GM12872 (cell line): ENCODE data around the gene HABP4.

ENCODE experiments used
- TF ChIP-seq, protein P1 (sequence below): IDR thresholded peaks from 3 replicates; pipeline ENCODE4 v1.5.1; 2011; ENCODE audit warnings: low read depth, mild to moderate bottlenecking, low read length, moderate library complexity; ENCODE audit not compliant: insufficient read depth

HABP4 gene

DNA sequence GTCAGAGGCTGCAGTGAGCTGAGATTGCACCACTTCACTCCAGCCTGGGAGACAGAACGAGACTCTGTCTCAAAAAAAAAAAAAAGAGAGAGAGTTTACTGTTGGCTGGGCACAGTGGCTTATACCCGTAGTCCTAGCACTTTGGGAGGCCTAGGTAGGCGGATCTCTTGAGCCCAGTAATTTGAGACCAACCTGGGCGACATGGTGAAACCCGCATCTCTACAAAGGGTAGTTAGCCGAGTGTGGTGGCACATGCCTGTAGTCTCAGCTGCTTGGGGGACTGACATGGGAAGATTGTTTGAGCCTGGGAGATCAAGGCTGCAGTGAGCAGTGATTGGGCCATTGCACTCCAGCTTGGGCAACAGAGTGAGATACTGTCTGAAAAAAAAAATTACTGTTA is 12.6 kb downstream of the HABP4 start:
- TF ChIP-seq, protein P1, sequence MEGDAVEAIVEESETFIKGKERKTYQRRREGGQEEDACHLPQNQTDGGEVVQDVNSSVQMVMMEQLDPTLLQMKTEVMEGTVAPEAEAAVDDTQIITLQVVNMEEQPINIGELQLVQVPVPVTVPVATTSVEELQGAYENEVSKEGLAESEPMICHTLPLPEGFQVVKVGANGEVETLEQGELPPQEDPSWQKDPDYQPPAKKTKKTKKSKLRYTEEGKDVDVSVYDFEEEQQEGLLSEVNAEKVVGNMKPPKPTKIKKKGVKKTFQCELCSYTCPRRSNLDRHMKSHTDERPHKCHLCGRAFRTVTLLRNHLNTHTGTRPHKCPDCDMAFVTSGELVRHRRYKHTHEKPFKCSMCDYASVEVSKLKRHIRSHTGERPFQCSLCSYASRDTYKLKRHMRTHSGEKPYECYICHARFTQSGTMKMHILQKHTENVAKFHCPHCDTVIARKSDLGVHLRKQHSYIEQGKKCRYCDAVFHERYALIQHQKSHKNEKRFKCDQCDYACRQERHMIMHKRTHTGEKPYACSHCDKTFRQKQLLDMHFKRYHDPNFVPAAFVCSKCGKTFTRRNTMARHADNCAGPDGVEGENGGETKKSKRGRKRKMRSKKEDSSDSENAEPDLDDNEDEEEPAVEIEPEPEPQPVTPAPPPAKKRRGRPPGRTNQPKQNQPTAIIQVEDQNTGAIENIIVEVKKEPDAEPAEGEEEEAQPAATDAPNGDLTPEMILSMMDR: no peak

- TF ChIP-seq, protein P1: no peak
Measured at GRCh38 chr9:96464426-96464825, 14.5 kb downstream of the HABP4 start.

DNA sequence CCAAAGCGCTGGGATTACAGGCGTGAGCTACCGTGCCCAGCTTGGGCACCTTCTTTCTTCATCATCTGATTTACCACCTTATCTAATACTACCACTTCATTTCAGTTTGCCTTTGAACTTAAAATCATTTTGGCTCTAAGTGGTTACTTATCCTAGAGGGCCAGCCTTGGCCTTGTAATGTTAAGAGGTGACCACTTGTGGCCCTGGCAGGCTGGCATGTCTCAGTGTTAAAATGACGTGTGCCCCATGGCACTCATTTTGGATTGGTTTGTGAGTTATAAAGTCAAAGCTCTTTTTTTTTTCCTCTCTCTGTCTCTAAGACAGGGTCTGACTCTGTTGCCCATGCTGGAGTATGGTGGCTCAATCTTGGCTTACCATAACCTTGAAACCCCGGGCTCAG is 17.8 kb downstream of the HABP4 start:
- TF ChIP-seq, protein P1: no peak

DNA sequence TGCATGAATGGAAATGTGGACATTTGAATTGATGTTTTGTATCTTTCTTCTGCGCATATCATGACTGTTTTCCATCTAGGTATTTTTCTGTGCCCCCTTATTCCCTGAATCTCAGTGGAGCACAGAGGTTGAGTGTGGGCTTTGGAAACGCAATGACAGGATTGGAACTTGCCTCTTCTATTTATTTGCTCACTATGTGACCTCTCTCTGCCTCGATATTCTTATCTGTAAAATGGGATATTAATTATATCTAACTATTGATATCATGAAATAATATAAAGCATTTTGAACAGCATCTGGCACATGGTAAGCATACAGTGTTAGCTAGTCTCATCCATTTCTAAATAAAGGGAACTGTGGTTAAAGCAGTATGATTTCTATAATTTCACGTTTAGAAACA is 26.0 kb downstream of the HABP4 start:
- TF ChIP-seq, protein P1: no peak

DNA sequence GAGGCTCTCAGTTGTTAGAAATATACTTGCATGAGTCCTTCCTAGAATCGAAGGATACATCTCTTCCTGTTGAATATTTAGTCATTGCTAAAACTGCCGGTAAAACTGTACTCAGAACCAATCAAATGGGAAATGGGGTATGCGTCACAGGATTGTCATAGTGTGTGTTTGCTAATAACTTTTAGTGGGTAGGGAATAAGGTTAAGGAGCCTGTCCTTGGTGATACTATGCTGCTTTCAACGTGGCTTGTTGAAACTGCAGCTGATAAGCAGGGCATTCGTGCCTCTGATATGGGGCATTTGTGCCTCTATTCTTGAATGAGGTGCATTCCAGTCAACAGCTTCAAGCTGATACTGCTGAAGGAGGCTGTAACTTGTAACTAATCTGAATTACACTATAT is 26.6 kb downstream of the HABP4 start:
- TF ChIP-seq, protein P1: no peak

DNA sequence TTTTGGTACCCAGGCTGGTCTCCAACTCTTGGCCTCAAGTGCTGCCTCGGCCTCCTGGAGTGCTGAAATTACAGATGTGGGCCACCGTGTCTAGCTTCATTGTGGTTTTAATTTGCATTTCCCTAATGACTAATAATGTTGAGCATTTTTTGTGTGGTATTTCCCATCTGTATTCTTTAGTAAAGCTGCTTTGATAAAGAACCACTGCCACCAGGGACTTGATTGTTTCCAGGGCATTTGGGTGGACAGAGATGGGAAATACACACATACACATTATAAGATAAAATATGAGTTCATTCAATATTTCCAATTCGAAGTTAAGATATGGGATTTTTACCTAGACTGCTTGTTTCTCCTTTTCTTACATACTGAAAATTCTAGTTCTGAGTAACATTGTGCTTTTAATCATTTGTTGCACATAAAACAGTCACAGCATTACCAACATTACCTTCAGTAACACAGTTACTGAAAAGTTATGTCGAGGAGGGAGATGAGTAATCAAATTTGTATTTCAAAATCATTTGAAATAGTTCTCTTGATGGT is 28.9 kb downstream of the HABP4 start:
- TF ChIP-seq, protein P1: no peak

GRCh38 chr9:96480736-96481135 is 30.8 kb downstream of the HABP4 start:
- TF ChIP-seq, protein P1: no peak
